ENCODE data around the gene TIRAP. TPM values are rescaled to one million over a fixed set of nuclear protein-coding genes. Genes with fewer than 3 reads are reported as not detected.
"Not testable (repeated sequence)": the region's sequence is repeated elsewhere in the genome, so short reads cannot be mapped to it uniquely, and the experiment has no call there.

TIRAP gene
- 4.2 and 5.8 TPM in 2 replicates for total RNA-seq (2014; rRNA removed; shearing (Covaris generic))

- peaks cover 9% of the 10 kb centered on the region for H3K27me3 ChIP-seq (ENCODE audit: control insufficient read depth, insufficient read depth, low read length)
- peak within 1 kb of the TSS; percentile 72 for H3K4me3 ChIP-seq (ENCODE audit: insufficient read depth, low read depth, low read length)
- DNase-seq, result peak; percentile 85
Measured at GRCh38 chr11:126282736-126283591, at the start of gene TIRAP. Gene TIRAP, plus strand, starts transcription at chr11:126283093. Its CDS starts 7,802 bp downstream, at chr11:126290895.

GRCh38 chr11:126233391-126233790 is 49.5 kb upstream of the TIRAP start:
- DNase-seq, result no peak
- Histone ChIP-seq H3K27me3 (ENCODE audit: control insufficient read depth, insufficient read depth, low read length) (no peaks in the 10 kb centered on the region), H3K4me3 (ENCODE audit: insufficient read depth, low read depth, low read length) (no peak overlapping the region), H3K36me3 (replicated peaks; ENCODE audit: control insufficient read depth, insufficient read depth, low read length) (peaks cover 1% of the 10 kb centered on the region)

More at GRCh38 chr11:126282736-126283591, at the start of gene TIRAP:
- no peaks in the 10 kb centered on the region for H3K36me3 ChIP-seq (replicated peaks; ENCODE audit: control insufficient read depth, insufficient read depth, low read length)

GRCh38 chr11:126246636-126247035 is 36.3 kb upstream of the TIRAP start:
- no peak overlapping the region for H3K4me3 ChIP-seq (ENCODE audit: insufficient read depth, low read depth, low read length)
- H3K27me3 ChIP-seq (ENCODE audit: control insufficient read depth, insufficient read depth, low read length), result no peaks in the 10 kb centered on the region
- H3K36me3 ChIP-seq (replicated peaks; ENCODE audit: control insufficient read depth, insufficient read depth, low read length), result peaks cover 5% of the 10 kb centered on the region
- DNase-seq, result no peak

- peaks cover 5% of the 10 kb centered on the region for H3K36me3 ChIP-seq (replicated peaks; ENCODE audit: control insufficient read depth, insufficient read depth, low read length)
- no peak for DNase-seq
- H3K27me3 ChIP-seq (ENCODE audit: control insufficient read depth, insufficient read depth, low read length), result no peaks in the 10 kb centered on the region
Measured at GRCh38 chr11:126253265-126253664, 29.6 kb upstream of the TIRAP start.

GRCh38 chr11:126254819-126255218 is 28.1 kb upstream of the TIRAP start:
- DNase-seq, result no peak
- no peak overlapping the region for H3K4me3 ChIP-seq (ENCODE audit: insufficient read depth, low read depth, low read length)
- H3K27me3 ChIP-seq (ENCODE audit: control insufficient read depth, insufficient read depth, low read length), result no peaks in the 10 kb centered on the region
- peaks cover 5% of the 10 kb centered on the region for H3K36me3 ChIP-seq (replicated peaks; ENCODE audit: control insufficient read depth, insufficient read depth, low read length)

More at GRCh38 chr11:126253265-126253664, 29.6 kb upstream of the TIRAP start:
- H3K4me3 ChIP-seq (ENCODE audit: insufficient read depth, low read depth, low read length), result no peak overlapping the region

- not testable (repeated sequence) for H3K27me3 ChIP-seq (ENCODE audit: control insufficient read depth, insufficient read depth, low read length); DNase-seq; H3K36me3 ChIP-seq (replicated peaks; ENCODE audit: control insufficient read depth, insufficient read depth, low read length); H3K4me3 ChIP-seq (ENCODE audit: insufficient read depth, low read depth, low read length)
Measured at GRCh38 chr11:126255507-126255906, 27.4 kb upstream of the TIRAP start.

- H3K4me3 ChIP-seq (ENCODE audit: insufficient read depth, low read depth, low read length), result no peak overlapping the region
- no peak for DNase-seq
- H3K27me3 ChIP-seq (ENCODE audit: control insufficient read depth, insufficient read depth, low read length), result no peaks in the 10 kb centered on the region
- H3K36me3 ChIP-seq (replicated peaks; ENCODE audit: control insufficient read depth, insufficient read depth, low read length), result peaks cover 5% of the 10 kb centered on the region
Measured at GRCh38 chr11:126256216-126256615, 26.7 kb upstream of the TIRAP start.

- Histone ChIP-seq H3K27me3 (ENCODE audit: control insufficient read depth, insufficient read depth, low read length) (no peaks in the 10 kb centered on the region), H3K36me3 (replicated peaks; ENCODE audit: control insufficient read depth, insufficient read depth, low read length) (peaks cover 6% of the 10 kb centered on the region), H3K4me3 (ENCODE audit: insufficient read depth, low read depth, low read length) (no peak overlapping the region)
- DNase-seq, result no peak
Measured at GRCh38 chr11:126257144-126257543, 25.7 kb upstream of the TIRAP start.

GRCh38 chr11:126257764-126258163 is 25.1 kb upstream of the TIRAP start:
- no peak overlapping the region for H3K4me3 ChIP-seq (ENCODE audit: insufficient read depth, low read depth, low read length)
- H3K36me3 ChIP-seq (replicated peaks; ENCODE audit: control insufficient read depth, insufficient read depth, low read length), result peaks cover 9% of the 10 kb centered on the region
- H3K27me3 ChIP-seq (ENCODE audit: control insufficient read depth, insufficient read depth, low read length), result no peaks in the 10 kb centered on the region
- DNase-seq, result no peak

GRCh38 chr11:126262216-126262615 is 20.7 kb upstream of the TIRAP start:
- H3K36me3 ChIP-seq (replicated peaks; ENCODE audit: control insufficient read depth, insufficient read depth, low read length), result peaks cover 49% of the 10 kb centered on the region
- DNase-seq, result no peak
- H3K4me3 ChIP-seq (ENCODE audit: insufficient read depth, low read depth, low read length), result no peak overlapping the region
- H3K27me3 ChIP-seq (ENCODE audit: control insufficient read depth, insufficient read depth, low read length), result no peaks in the 10 kb centered on the region

- DNase-seq, result no peak
- H3K36me3 ChIP-seq (replicated peaks; ENCODE audit: control insufficient read depth, insufficient read depth, low read length), result peaks cover 48% of the 10 kb centered on the region
- no peak overlapping the region for H3K4me3 ChIP-seq (ENCODE audit: insufficient read depth, low read depth, low read length)
- no peaks in the 10 kb centered on the region for H3K27me3 ChIP-seq (ENCODE audit: control insufficient read depth, insufficient read depth, low read length)
Measured at GRCh38 chr11:126263489-126263888, 19.4 kb upstream of the TIRAP start.

- H3K4me3 ChIP-seq (ENCODE audit: insufficient read depth, low read depth, low read length), result no peak overlapping the region
- no peaks in the 10 kb centered on the region for H3K27me3 ChIP-seq (ENCODE audit: control insufficient read depth, insufficient read depth, low read length)
- H3K36me3 ChIP-seq (replicated peaks; ENCODE audit: control insufficient read depth, insufficient read depth, low read length), result peaks cover 48% of the 10 kb centered on the region
- DNase-seq, result no peak
Measured at GRCh38 chr11:126265811-126266210, 17.1 kb upstream of the TIRAP start.

- H3K4me3 ChIP-seq (ENCODE audit: insufficient read depth, low read depth, low read length), result peak overlapping the region; percentile 80
- DNase-seq, result no peak
- H3K27me3 ChIP-seq (ENCODE audit: control insufficient read depth, insufficient read depth, low read length), result no peaks in the 10 kb centered on the region
- H3K36me3 ChIP-seq (replicated peaks; ENCODE audit: control insufficient read depth, insufficient read depth, low read length), result peaks cover 47% of the 10 kb centered on the region
Measured at GRCh38 chr11:126267650-126268049, 15.2 kb upstream of the TIRAP start.

- H3K36me3 ChIP-seq (replicated peaks; ENCODE audit: control insufficient read depth, insufficient read depth, low read length), result peaks cover 46% of the 10 kb centered on the region
- H3K4me3 ChIP-seq (ENCODE audit: insufficient read depth, low read depth, low read length), result peak overlapping the region; percentile 80
- DNase-seq, result peak; percentile 77
- no peaks in the 10 kb centered on the region for H3K27me3 ChIP-seq (ENCODE audit: control insufficient read depth, insufficient read depth, low read length)
Measured at GRCh38 chr11:126268361-126268707, 14.6 kb upstream of the TIRAP start.

- Histone ChIP-seq H3K27me3 (ENCODE audit: control insufficient read depth, insufficient read depth, low read length) (no peaks in the 10 kb centered on the region), H3K36me3 (replicated peaks; ENCODE audit: control insufficient read depth, insufficient read depth, low read length) (peaks cover 47% of the 10 kb centered on the region), H3K4me3 (ENCODE audit: insufficient read depth, low read depth, low read length) (peak within 1 kb of the TSS; percentile 88)
- peak; percentile 100 for DNase-seq
Measured at GRCh38 chr11:126268708-126269579, 13.9 kb upstream of the TIRAP start, which contains the start of the genes FOXRED1 and SRPRA. Gene FOXRED1, plus strand, starts transcription at chr11:126269154. Its CDS starts 53 bp downstream, at chr11:126269207. Gene SRPRA, minus strand, starts transcription at chr11:126268895. Its CDS starts 91 bp downstream, at chr11:126268804.

Data from H7 (cell line).